ENCODE results near the gene COMMD1.
A peak's percentile ranks its signal among the peaks of the same experiment; 100 is the strongest.
"Not testable (repeated sequence)": the region's sequence is repeated elsewhere in the genome, so short reads cannot be mapped to it uniquely, and the experiment has no call there.

The COMMD1 gene

DNA sequence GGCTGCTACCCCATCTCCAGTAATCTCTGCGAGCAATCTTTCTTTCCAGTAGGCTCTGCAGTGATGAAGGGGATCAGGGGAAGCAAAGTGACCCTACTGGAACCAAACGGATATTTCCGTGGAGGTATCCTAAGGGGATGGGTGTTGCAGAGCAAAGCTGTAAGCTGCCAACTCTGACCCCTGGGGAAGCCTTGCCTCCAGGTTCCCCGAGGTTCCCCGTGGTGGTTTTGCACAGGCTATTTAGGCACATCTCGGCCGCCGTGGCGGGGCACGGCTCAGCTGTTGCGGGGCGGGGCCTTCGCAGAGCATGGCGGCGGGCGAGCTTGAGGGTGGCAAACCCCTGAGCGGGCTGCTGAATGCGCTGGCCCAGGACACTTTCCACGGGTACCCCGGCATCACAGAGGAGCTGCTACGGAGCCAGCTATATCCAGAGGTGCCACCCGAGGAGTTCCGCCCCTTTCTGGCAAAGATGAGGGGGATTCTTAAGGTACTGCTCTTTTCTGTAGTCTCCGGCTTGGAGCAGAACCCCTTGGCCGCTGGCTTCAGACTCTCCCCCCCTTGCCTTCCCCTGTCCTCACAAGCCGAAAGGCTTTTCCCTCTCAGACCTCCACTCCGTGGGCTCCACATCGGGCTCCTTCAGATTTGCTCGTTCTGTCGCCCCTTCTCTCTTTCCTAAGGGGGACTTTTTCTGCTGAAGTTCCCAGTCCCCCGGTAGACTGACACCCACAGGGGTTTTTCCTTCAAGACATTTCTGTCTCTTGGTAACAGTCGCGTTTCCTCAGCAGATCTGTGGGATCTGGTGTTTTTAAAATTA is at the start of gene COMMD1:
Gene COMMD1, plus strand, starts transcription at position 303 of the 814 bp plus-strand sequence. Its CDS starts 5 bp downstream, at position 308.
- DNase-seq, result peak; percentile 68 to 85

DNA sequence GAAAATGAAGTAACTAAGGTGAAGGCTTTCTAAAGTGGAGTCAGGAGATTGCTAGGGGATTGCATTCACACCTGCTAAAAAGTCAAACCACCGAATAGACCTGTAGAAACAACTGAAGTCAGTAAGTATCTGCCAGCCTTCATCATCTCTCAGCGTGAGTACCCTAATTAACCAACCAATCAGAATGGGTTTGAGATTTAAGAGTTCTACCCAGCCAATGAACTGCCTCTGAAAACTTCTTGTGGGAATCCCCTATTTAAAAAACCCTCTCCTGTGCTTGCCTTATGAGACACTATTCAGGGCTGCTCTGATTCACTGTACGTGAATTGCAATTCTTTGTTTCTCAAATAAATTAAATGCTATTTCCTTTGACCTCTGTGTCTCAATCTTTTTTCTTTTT is 48.2 kb upstream of the COMMD1 start:
- no peak for DNase-seq

DNA sequence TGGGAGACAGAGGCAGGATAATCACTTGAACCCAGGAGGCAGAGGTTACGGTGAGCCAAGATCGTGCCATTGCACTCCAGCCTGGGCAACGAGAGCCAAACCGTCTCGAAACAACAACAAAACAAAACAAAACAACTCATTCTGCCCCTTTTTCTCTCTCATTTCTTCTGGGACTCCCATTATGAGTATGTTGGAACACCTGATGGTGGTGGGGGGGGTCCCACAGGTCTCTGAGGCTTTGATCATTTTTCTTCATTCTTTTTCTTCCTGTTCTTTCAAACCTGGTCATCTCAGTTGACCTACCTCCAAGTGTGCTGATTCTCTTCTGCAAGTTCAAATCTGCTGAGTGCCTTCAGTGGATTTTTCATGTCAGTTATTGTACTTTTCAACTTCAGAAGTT is 43.4 kb upstream of the COMMD1 start:
- DNase-seq, result no peak

DNA sequence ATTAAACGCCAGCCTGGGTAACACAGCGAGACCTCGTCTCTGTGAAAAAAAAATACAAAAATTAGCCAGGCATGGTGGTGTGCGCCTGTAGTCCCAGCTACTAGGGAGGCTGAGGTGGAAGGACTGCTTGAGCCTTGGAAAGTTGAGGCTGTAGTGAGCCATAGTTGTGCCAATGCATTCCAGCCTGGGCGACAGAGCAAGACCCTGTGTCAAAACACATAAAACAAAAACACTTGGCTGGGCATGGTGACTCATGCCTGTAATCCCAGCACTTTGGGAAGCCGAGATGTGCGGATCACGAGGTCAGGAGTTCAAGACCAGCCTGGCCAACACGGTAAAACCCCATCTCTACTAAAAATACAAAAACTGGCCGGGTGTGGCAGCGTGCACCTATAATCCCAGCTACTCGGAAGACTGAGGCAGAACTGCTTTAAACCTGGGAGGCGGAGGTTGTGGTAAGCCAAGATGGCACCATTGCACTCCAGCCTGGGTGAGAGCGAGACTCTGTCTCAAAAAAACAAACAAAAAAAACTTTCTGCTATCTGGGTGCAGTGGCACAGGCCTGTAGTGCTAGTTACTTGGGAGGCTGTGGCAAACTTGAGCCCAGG is 38.9 kb upstream of the COMMD1 start:
- DNase-seq, result not testable (repeated sequence)

DNA sequence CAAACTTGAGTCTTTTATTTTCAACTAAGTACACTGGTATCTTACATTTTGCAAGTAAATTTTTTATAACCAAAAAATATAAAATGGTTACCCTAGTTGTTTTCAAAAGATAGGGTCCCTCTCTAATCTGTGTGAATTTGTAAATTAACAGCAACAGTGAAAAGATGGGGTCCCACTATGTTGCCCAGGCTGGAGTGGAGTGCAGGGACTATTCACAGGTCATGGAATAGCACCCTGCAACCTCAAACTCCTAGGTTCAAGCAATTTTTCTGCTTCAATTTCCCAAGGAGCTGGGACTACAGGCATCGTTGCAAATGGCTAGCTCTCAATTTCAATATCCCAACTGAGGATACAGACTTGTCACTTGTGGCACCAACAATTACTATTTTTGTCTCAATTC is 29.1 kb upstream of the COMMD1 start:
- DNase-seq, result no peak

DNA sequence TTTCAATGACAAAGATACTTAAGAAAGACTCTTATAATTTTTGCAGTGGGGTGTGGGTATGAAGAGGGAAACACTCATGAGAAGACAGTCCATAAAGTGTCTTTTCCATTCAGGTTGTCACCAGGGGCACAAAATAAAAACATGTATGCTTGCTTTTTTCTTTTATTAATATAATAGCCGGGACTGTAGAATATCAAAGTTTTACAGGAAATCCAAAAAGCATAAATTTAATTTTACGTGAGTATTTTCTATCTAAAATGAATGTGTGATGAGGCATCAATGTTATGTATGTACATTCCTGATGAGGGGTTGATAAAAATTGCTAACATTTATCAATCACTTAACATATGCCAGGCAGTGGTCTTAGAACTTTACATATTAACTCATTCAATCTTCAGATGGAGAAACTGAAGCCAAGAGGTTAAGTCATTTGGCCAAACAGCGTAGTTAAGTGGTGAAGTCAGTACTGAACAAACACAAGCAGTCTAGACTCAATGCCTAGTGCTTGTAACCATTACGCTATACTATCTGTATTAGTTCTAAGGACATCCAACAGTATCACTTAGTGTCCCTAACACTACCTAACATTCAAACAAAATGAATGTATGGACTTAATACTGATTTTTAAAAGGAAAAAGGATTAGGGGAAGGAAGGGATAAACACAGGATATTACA is 27.8 kb upstream of the COMMD1 start:
- no peak for DNase-seq

DNA sequence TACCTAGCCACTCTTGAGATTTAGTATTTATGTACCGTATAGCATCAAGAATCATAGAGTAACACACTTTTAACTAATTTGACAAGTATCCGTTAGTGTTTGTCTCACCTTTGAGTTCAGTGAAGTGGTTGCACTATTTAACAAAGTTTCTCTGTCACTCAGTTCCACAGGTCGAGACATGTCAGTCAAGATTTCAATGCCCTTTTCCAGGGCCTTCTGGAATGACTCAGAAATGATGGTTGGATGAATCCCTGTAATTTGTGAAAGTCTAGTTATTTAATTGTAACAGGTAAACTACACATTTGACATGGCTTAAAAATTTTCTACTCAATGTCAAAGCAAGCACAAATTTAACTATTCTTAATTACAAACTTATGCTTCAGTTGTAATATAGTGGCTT is 26.7 kb upstream of the COMMD1 start:
- no peak for DNase-seq

DNA sequence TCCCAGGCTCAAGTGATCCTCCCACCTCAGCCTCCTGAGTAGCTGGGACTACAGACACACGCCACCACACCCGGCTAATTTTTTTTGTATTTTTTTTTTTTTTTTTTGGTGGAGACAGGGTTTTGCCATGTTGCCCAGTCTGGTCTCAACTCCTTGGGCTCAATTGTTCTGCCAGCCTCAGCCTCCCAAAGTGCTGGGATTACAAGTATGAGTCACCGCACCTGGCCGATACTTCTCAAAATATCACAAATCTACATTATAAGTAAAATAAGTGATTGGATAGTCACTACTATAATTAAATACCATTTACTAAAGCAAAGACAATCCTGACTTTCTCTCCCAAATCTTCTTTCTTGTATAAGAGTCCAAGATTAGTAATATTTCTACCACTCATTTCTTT is 26.1 kb upstream of the COMMD1 start:
- not testable (repeated sequence) for DNase-seq

DNA sequence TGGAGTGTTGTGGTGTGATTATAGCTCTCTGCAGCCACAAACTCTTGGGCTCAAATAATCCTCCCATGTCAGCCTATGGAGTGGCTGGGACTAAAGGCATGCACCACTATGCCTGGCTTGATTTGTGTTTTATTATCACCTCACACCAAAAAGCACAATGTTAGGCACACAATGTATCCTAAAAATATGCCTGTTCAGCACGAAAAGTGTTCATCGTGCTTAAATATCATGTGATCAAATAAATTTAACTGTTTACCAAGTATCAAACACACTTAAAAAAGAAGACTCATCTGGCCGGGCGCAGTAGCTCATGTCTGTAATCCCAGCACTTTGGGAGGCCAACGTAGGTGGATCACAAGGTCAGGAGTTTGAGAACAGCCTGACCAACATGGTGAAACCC is 22.6 kb upstream of the COMMD1 start:
- DNase-seq, result no peak

DNA sequence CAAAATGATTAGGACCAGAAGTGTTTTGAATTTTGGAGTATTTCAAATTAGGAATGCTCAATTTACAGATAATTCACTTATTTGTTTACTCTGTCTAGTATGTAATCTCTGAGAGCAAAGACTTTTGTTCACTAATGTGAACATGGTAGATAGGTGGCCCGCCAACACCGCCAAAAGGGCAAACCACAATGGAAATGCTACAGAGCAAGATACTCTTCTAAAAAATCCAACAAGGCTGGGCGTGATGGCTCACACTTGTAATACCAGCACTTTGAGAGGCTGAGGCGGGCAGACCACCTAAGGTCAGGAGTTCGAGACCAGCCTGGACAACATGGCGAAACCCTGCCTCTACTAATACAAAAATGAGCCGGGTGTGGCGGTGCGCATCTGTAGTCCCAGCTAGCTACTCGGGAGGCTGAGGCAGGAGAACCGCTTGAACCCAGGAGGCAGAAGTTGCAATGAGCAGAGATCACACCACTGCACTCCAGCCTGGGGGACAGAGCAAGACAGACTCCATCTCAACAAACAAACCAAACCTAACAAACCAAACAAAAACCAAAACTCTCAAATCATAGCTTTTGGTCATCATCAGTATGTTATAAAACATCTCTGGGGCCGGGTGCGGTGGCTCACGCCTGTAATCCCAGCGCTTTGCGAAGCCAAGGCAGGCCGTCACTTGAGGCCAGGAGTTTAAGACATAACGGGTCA is 19.4 kb upstream of the COMMD1 start:
- DNase-seq, result no peak

DNA sequence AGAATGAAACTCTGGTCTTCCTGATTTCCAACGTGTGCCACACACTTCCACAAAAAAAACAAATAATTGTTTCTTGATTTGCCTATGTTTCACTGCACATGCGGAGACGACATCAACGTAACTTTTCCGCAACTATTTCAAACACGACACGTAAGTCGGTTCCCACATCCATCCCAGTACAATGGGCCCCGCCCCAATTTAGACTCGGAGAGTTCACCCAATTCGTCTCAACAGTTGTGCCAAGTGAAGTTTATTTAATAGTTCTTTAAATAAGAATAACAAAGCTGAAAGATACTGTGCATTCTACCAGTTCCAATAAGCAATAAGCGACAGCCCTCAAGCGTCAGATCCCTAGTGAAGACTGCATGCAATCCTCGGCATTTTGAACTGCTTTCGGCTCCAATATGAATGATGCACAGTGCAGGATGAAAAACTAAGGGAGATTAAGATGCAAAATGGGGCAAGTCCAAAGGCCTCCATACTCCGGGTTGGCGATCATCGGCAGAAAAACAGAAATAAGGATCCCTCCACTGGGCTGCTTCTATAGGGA is 17.7 kb upstream of the COMMD1 start:
- DNase-seq, result peak in 1 of 2 experiments; percentile 39

DNA sequence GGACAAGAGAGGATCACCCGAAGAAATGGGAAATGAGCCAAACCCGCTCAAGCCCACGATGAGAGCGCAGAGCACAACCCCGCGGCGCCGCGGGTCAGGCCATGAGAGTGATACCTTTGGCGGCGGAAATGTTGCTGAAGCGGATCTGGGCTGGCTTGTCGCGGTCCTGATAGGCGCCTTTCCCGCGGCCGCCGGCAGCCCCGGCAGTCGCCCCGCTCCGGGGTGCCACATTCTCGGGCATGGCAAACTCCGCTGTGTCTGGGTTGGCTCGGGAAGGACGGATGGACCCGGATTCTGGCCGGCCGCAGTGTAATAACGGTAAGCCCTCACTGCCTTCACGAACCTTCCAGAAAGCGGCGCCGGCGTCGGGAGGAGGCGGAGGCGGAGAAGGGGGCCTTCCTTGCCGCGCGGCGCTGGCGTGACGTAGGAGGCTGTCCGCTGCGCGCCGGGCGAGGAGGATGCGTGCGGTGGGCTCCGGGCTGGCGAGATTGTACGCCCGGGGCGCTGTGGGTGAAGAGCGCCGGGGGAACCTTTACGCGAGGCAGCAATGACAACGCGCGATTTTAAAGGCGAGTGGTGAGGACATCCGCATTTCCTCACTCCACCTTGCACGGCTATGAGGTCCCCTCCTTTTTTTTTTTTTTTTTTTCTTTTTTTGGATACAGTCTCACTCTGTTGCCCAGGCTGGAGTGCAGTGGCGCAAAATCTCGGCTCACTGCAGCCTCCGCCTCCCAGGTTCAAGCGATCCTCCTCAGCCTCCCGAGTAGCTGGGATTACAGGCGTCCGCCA is 17.0 kb upstream of the COMMD1 start, which contains the start of gene CCT4:
Gene CCT4, minus strand, starts transcription at position 390 of the 789 bp plus-strand sequence. Its CDS starts 149 bp downstream, at position 241.
- peak; percentile 85 to 89 for DNase-seq

DNA sequence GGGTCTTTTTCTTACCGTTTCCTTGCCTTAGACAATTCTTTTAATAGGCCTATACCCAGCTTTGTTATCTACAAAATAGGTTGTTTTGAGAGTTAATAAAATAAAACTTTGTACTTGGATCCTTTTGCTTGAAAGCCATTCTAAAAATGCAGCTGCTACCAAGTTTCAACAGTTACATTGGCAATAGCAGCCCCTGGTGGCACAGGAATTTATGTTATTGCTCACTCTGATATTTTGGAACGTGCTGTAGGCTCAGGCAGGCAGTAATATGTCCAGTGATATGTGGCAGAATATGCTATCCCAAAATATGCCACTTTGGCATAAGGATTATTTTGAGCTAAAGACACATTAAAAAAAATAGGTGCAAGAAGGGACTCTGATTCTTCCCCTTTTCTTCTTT is 6.7 kb upstream of the COMMD1 start:
- DNase-seq, result peak; percentile 21 to 24

DNA sequence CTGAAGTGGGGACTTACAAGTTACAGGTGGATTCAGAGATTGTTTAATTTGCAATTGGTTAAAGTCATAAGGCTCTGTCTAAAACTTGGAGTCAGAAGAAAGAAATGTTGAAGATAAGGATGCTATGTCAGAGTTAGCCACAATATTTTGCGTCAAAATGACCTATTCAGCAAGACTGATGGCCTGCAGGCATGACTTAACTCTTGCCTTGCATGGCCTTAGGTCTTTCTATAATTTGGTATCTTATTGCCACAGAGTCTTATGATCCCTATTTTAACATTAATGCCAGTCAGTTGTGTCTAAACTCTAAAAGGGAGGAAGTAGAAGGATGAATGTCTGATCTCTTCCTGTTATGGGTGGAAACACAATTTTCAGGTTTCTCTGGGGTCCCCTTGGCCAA is 5.2 kb upstream of the COMMD1 start:
- DNase-seq, result no peak

DNA sequence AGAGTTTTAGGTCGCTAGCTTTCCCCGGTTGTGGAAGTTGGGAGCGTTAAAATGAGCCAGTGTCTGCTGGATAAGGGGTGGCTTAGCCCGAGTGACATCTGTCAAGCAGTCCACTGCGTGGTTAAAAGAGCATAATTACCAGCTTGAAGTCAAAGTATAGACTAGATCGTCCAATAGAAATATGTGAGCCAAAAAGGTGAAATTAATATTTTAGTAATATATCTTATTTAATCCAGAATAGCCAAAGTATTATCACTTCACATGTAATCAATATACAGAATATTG is 654 bp downstream of the COMMD1 start:
- DNase-seq, result no peak

DNA sequence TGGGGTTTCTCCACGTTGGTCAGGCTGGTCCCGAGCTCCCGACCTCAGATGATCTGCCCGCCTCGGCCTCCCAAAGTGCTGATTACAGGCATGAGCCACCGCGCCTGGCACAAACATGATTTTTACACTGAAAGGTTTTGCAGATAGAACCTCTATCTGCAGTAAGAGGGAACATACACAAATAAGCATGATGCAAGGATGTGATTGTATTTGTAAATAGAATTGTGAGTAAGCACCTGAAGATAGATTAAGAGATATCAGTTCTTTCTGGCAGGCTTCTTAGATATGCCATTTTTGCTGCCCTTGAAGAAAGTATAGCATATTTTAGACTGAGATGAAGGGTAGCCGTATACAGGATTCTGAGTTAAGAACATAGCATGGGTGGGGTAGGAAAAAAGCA is 3.6 kb downstream of the COMMD1 start:
- DNase-seq, result no peak

DNA sequence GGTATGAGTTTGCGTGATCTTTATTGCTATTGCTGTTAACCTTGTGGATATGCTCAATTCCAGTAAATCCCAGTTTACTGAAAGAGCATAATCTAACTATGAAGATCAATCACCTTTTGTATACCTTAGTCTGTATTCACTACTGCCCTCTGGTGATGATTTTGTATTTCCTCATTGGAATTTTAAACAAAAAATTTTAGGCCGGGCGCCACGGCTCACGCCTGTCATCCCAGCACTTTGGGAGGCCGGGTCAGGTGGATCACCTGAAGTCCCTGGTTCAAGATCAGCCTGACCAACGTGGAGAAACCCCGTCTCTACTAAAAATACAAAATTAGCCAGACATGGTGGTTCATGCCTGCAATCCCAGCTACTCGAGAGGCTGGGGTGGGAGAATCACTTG is 5.1 kb downstream of the COMMD1 start:
- peak in 1 of 2 experiments; percentile 17 for DNase-seq

DNA sequence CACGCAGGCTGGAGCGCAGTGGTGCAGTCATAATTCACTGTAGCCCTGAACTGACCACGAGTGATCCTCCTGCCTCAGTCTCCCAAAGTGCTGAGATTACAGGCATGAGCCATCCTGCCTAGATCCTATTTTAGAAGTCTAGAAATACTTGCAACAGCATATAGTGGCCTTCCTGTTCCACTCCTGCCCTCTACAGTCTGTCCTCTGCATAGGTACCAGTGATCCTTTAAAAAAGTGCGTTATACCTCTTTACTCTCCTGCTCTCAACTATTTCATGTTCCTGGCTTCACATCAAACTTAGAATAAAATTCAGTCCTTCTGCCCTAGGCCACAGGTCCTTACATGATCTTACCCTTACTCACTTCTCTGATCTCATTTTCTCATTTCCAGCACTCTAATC is 6.0 kb downstream of the COMMD1 start:
- DNase-seq, result no peak

DNA sequence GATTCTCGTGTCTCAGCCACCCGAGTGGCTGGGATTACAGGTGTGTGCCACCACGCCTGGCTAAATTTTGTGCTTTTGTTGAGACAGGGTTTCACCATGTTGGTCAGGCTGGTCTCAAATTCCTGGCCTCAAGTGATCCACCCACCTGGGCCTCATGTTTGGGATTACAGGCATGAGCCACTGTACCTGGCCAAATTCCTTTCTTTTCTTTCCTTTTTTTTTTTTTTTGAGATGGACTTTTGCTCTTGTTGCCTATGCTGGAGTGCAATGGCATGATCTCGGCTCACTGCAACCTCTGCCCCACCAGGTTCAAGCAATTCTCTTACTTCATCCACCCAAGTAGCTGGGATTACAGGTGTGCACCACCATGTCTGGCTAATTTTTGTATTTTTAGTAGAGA is 9.3 kb downstream of the COMMD1 start:
- DNase-seq, result not testable (repeated sequence)

DNA sequence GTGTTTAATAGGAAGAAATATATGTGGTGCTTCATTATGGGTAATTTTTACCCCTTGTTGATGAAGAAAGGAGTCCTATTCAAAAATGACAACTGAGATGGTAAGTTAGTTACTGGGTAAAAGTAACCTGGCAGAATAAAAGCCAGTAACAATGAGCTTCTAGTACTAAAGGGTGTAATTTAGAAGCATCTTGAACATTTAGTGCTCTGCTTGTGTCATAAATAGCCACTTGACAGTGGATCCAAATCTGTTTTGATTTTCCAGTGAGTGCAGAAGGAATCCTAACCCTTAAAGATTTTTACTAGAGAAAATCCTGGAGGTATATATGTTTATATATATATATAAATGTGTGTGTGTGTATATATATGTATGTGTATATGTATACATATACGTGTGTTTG is 15.1 kb downstream of the COMMD1 start:
- DNase-seq, result no peak

DNA sequence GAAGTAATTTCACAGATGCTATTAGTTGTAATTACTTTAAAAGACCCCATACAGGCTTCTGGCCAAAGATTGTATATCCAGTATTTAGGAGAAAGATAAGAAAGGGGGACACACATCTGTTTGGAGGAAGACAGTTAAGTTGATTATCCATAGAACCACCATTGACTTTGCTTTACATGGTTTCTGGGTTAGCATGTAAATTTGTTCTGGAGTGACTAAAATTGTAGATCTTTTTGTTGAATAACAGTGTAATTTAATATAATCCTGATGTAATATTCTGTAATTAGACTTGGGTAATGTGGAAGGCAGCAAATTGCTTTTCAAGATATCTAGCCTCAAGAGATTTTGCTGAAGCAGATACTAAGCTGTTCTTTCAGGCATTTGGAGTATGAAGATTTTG is 17.2 kb downstream of the COMMD1 start:
- DNase-seq, result no peak

Data from NCI-H2081 (cell line).